Measurements from ENCODE around the gene FAM111B. TPM values are rescaled to one million over a fixed set of nuclear protein-coding genes. Genes with fewer than 3 reads are reported as not detected.
"Not testable (repeated sequence)": the region's sequence is repeated elsewhere in the genome, so short reads cannot be mapped to it uniquely, and the experiment has no call there.

Gene FAM111B
- total and polyA plus RNA-seq, 2 of the 4 experiments (the other 2 are of a cell fraction) = 3.2 to 9.3 TPM

DNA sequence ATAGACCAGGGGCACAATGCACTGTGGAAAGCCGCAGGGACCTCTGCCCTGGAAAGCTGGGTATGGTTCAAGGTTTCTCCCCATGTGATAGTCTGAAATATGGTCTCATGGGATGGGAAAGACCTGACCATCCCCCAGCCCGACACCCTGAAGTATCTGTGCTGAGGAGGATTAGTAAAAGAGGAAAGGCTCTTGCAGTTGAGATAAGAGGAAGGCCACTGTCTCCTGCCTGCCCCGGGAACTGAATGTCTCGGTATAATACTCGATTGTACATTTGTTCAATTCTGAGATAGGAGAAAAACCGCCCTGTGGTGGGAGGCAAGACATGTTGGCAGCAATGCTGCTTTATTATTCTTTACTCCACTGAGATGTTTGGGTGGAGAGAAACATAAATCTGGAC is 29.5 kb downstream of the FAM111B start:
- BruUV-seq (replicated peaks); H2AFZ ChIP-seq (replicated peaks; ENCODE audit: low read length, poor library complexity); H2BK120ac ChIP-seq (ENCODE audit: low read depth, low read length); POLR2A ChIA-PET (ENCODE audit: unreplicated experiment); H2BK15ac ChIP-seq (ENCODE audit: low read depth, low read length); H3K4ac ChIP-seq (ENCODE audit: low read depth, low read length); H4K5ac ChIP-seq (ENCODE audit: low read depth, low read length); H2AK9ac ChIP-seq (replicated peaks; ENCODE audit: low read depth, low read length, poor library complexity); H3K36me3 ChIP-seq (ENCODE audit: control insufficient read depth, insufficient read depth, low read length); H3K23ac ChIP-seq (ENCODE audit: low read depth, low read length); H4K91ac ChIP-seq (ENCODE audit: insufficient read depth, low read depth, low read length); H4K8ac ChIP-seq (ENCODE audit: low read depth in 2 of 2, low read length in 2 of 2); H3K9me3 ChIP-seq (ENCODE audit: control insufficient read depth, insufficient read depth, low read length); H4K20me1 ChIP-seq (ENCODE audit: insufficient read depth, low read length); H3K27ac ChIP-seq (ENCODE audit: insufficient read depth, low read length); H3K14ac ChIP-seq (replicated peaks; ENCODE audit: low read depth, low read length); H3K18ac ChIP-seq (ENCODE audit: low read depth, low read length); H2BK5ac ChIP-seq (ENCODE audit: low read depth, low read length, poor library complexity, severe bottlenecking); DNase-seq; H2AK5ac ChIP-seq (ENCODE audit: low read depth, low read length); H3K4me1 ChIP-seq (ENCODE audit: control insufficient read depth, insufficient read depth, low read length); H3K9me1 ChIP-seq (ENCODE audit: insufficient read depth, low read length); ATAC-seq (ENCODE audit: low read depth); H3K4me2 ChIP-seq (ENCODE audit: low read depth, low read length); H3K4me3 ChIP-seq (ENCODE audit: insufficient read depth, low read depth, low read length); H3K9ac ChIP-seq (ENCODE audit: low read depth, low read length); H3K27me3 ChIP-seq (ENCODE audit: control insufficient read depth, insufficient read depth, low read length); H2BK20ac ChIP-seq (ENCODE audit: low read depth, low read length); H3K79me1 ChIP-seq (ENCODE audit: low read depth in 1 of 2, low read length in 2 of 2); H3K56ac ChIP-seq (ENCODE audit: extremely low read depth, insufficient read depth, low read length); dilution Hi-C loops (cut with HindIII; ENCODE audit: low sequenced_read_pairs, unreplicated experiment): not testable (repeated sequence)
- CTCF ChIA-PET = interaction anchor here (0.6 to 1.7 kb wide), 18 partner anchors 8 to 166 kb away, joined by 3 to 13 read pairs (median 6); partner anchors contain the start of genes DTX4 and FAM111B
- intact Hi-C loops (cut with micrococcal nuclease) = loop anchor here (1.0 to 5.0 kb wide), 5 partner anchors 39 to 484 kb away; no protein-coding TSS in a partner anchor
- in situ Hi-C loops (cut with MboI; ENCODE audit: low sequenced_read_pairs) = loop anchor here (5.0 kb wide), 1 partner anchor 79 kb away; no protein-coding TSS in a partner anchor
- WGBS, 2 experiments (ENCODE audit: extremely low coverage in 2 of 2, insufficient read length in 1 of 2) = 83% methylated on average over 1 of the region's 6 CpGs; no CpG with 5 or more reads in 1 of the 2 experiments
